ENCODE results near the gene MFSD1. TPM values are rescaled to one million over a fixed set of nuclear protein-coding genes. Genes with fewer than 3 reads are reported as not detected.

MFSD1 gene
- total and polyA plus RNA-seq, 7 experiments from 2014 or later: 24.6 to 66.0 (median 41.1) TPM

GRCh38 chr3:158765518-158766205, 36.2 kb upstream of the MFSD1 start:
- Mint-ChIP-seq H3K4me1 (peaks cover 0 to 12% (median 0%) of the 10 kb centered on the region in 7 donors), H3K27ac (no peak overlapping the region), H3K36me3 (peaks cover 0 to 8% (median 4%) of the 10 kb centered on the region in 5 donors), H3K9me3 (no peaks in the 10 kb centered on the region), H3K4me3 (no peak overlapping the region), H3K27me3 (no peaks in the 10 kb centered on the region)
- ATAC-seq (no peak), DNase-seq (no peak)
- H3K4me3 ChIP-seq (ENCODE audit: low read length): no peak overlapping the region
- no peak overlapping the region for H3K27ac ChIP-seq (ENCODE audit: low read depth, low read length)
- intact Hi-C loops (cut with micrococcal nuclease): no loop called here
- no peaks in the 10 kb centered on the region for H3K36me3 ChIP-seq (ENCODE audit: control insufficient read depth in 2 of 3, insufficient read depth in 3 of 3, low read length in 3 of 3)
- no peaks in the 10 kb centered on the region for H3K4me1 ChIP-seq (ENCODE audit: control insufficient read depth in 2 of 2, insufficient read depth in 2 of 2, low read length in 2 of 2)
- POLR2A ChIA-PET: no interaction called here
- H3K27me3 ChIP-seq (ENCODE audit: control insufficient read depth in 2 of 2, insufficient read depth in 2 of 2, low read length in 2 of 2): no peaks in the 10 kb centered on the region
- no peaks in the 10 kb centered on the region for H3K9me3 ChIP-seq (ENCODE audit: control insufficient read depth in 2 of 3, low read length in 3 of 3)
- CTCF ChIA-PET: no interaction called here

- H3K27me3 Mint-ChIP-seq: no peaks in the 10 kb centered on the region
- ATAC-seq: no peak
- Histone ChIP-seq H3K27me3 (ENCODE audit: control insufficient read depth in 2 of 2, insufficient read depth in 2 of 2, low read length in 2 of 2) (no peaks in the 10 kb centered on the region), H3K27ac (ENCODE audit: low read depth, low read length) (no peak overlapping the region), H3K36me3 (ENCODE audit: control insufficient read depth in 2 of 3, insufficient read depth in 3 of 3, low read length in 3 of 3) (no peaks in the 10 kb centered on the region), H3K4me3 (ENCODE audit: low read length) (no peak overlapping the region), H3K9me3 (ENCODE audit: control insufficient read depth in 2 of 3, low read length in 3 of 3) (no peaks in the 10 kb centered on the region), H3K4me1 (ENCODE audit: control insufficient read depth in 2 of 2, insufficient read depth in 2 of 2, low read length in 2 of 2) (no peaks in the 10 kb centered on the region)
- intact Hi-C loops (cut with micrococcal nuclease): no loop called here
- ChIA-PET POLR2A (no interaction called here), CTCF (no interaction called here)
- no peak overlapping the region for H3K4me3 Mint-ChIP-seq
- peaks cover 0 to 8% (median 4%) of the 10 kb centered on the region in 5 donors for H3K36me3 Mint-ChIP-seq
- H3K27ac Mint-ChIP-seq: peak overlapping the region in 2 of 9 donors; percentile 1 to 2
- H3K4me1 Mint-ChIP-seq: peaks cover 0 to 12% (median 0%) of the 10 kb centered on the region in 7 donors
- no peaks in the 10 kb centered on the region for H3K9me3 Mint-ChIP-seq
- DNase-seq: no peak
Observed at GRCh38 chr3:158766364-158766763, 35.5 kb upstream of the MFSD1 start.

DNA sequence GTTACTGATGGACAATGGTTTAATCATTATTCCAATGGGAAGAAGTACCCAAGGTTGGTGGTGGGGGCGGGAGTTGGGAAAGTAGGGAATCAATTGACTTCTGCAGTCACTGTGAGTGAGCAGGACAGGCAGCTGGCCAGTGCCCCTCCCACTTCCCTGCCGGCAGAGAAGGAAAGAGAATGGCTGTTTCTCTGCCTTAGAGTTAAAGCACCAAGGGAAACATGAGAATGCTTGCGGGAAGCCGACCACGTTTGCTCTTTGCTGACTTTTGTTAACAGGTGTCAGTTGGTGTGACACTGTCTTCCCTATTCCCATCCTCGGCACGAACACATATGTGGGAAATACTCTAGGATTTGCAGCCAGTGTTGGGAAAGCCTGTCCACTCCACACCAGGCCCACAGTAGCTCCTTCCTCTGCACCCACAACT, 33.5 kb upstream of the MFSD1 start:
- H3K9me3 Mint-ChIP-seq: no peaks in the 10 kb centered on the region
- intact Hi-C loops (cut with micrococcal nuclease): no loop called here
- CTCF ChIA-PET: no interaction called here
- H3K27me3 Mint-ChIP-seq: no peaks in the 10 kb centered on the region
- Histone ChIP-seq H3K36me3 (ENCODE audit: control insufficient read depth in 2 of 3, insufficient read depth in 3 of 3, low read length in 3 of 3) (no peaks in the 10 kb centered on the region), H3K27ac (ENCODE audit: low read depth, low read length) (no peak overlapping the region), H3K27me3 (ENCODE audit: control insufficient read depth in 2 of 2, insufficient read depth in 2 of 2, low read length in 2 of 2) (no peaks in the 10 kb centered on the region), H3K4me3 (ENCODE audit: low read length) (no peak overlapping the region), H3K9me3 (ENCODE audit: control insufficient read depth in 2 of 3, low read length in 3 of 3) (no peaks in the 10 kb centered on the region), H3K4me1 (ENCODE audit: control insufficient read depth in 2 of 2, insufficient read depth in 2 of 2, low read length in 2 of 2) (no peaks in the 10 kb centered on the region)
- H3K27ac Mint-ChIP-seq: no peak overlapping the region
- ATAC-seq (no peak), DNase-seq (no peak)
- peaks cover 0 to 8% (median 4%) of the 10 kb centered on the region in 5 donors for H3K36me3 Mint-ChIP-seq
- H3K4me1 Mint-ChIP-seq: peaks cover 0 to 12% (median 0%) of the 10 kb centered on the region in 7 donors
- H3K4me3 Mint-ChIP-seq: no peak overlapping the region
- POLR2A ChIA-PET: no interaction called here

GRCh38 chr3:158768881-158769543, 32.8 kb upstream of the MFSD1 start:
- CTCF ChIA-PET: no interaction called here
- POLR2A ChIA-PET: no interaction called here
- no peaks in the 10 kb centered on the region for H3K9me3 Mint-ChIP-seq
- H3K4me3 Mint-ChIP-seq: no peak overlapping the region
- H3K9me3 ChIP-seq (ENCODE audit: control insufficient read depth in 2 of 3, low read length in 3 of 3): no peaks in the 10 kb centered on the region
- no peaks in the 10 kb centered on the region for H3K27me3 Mint-ChIP-seq
- H3K36me3 ChIP-seq (ENCODE audit: control insufficient read depth in 2 of 3, insufficient read depth in 3 of 3, low read length in 3 of 3): no peaks in the 10 kb centered on the region
- no peak for DNase-seq
- H3K36me3 Mint-ChIP-seq: peaks cover 0 to 8% (median 4%) of the 10 kb centered on the region in 5 donors
- intact Hi-C loops (cut with micrococcal nuclease): no loop called here
- H3K4me1 ChIP-seq (ENCODE audit: control insufficient read depth in 2 of 2, insufficient read depth in 2 of 2, low read length in 2 of 2): no peaks in the 10 kb centered on the region
- H3K27ac Mint-ChIP-seq: no peak overlapping the region
- H3K27me3 ChIP-seq (ENCODE audit: control insufficient read depth in 2 of 2, insufficient read depth in 2 of 2, low read length in 2 of 2): no peaks in the 10 kb centered on the region
- H3K27ac ChIP-seq (ENCODE audit: low read depth, low read length): no peak overlapping the region
- peaks cover 0 to 12% (median 0%) of the 10 kb centered on the region in 7 donors for H3K4me1 Mint-ChIP-seq
- H3K4me3 ChIP-seq (ENCODE audit: low read length): no peak overlapping the region
- no peak for ATAC-seq

DNA sequence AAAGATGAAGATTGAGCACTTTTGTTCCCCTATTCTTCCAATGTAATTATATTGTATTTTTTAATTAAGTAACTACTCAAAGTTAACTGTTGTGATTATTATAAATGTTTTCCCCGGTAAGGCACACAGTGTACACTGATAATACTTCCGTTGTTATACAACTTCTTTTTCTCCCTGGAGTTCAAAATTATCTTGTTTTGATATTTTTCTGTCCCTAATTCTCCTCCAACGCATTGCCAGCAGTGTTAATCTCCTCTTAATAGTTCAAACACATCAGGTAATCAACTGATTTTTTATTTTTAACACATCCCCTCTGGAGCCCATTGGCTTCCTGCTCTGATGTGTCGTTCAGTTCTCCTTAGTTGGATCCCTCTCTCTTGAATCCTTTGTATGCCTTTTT, 32.3 kb upstream of the MFSD1 start:
- Histone ChIP-seq H3K27ac (ENCODE audit: low read depth, low read length) (no peak overlapping the region), H3K36me3 (ENCODE audit: control insufficient read depth in 2 of 3, insufficient read depth in 3 of 3, low read length in 3 of 3) (no peaks in the 10 kb centered on the region), H3K4me1 (ENCODE audit: control insufficient read depth in 2 of 2, insufficient read depth in 2 of 2, low read length in 2 of 2) (no peaks in the 10 kb centered on the region), H3K4me3 (ENCODE audit: low read length) (no peak overlapping the region), H3K9me3 (ENCODE audit: control insufficient read depth in 2 of 3, low read length in 3 of 3) (no peaks in the 10 kb centered on the region), H3K27me3 (ENCODE audit: control insufficient read depth in 2 of 2, insufficient read depth in 2 of 2, low read length in 2 of 2) (no peaks in the 10 kb centered on the region)
- Mint-ChIP-seq H3K9me3 (no peaks in the 10 kb centered on the region), H3K27ac (no peak overlapping the region), H3K36me3 (peaks cover 0 to 8% (median 4%) of the 10 kb centered on the region in 5 donors), H3K27me3 (no peaks in the 10 kb centered on the region), H3K4me1 (peaks cover 0 to 10% (median 0%) of the 10 kb centered on the region in 7 donors), H3K4me3 (no peak overlapping the region)
- DNase-seq (no peak), ATAC-seq (no peak)
- POLR2A ChIA-PET: no interaction called here
- CTCF ChIA-PET: no interaction called here
- intact Hi-C loops (cut with micrococcal nuclease): no loop called here

GRCh38 chr3:158769952-158770740, 31.7 kb upstream of the MFSD1 start:
- peaks cover 0 to 8% (median 4%) of the 10 kb centered on the region in 5 donors for H3K36me3 Mint-ChIP-seq
- H3K9me3 ChIP-seq (ENCODE audit: control insufficient read depth in 2 of 3, low read length in 3 of 3): no peaks in the 10 kb centered on the region

More at GRCh38 chr3:158769952-158770740, 31.7 kb upstream of the MFSD1 start:
- no peak overlapping the region for H3K27ac ChIP-seq (ENCODE audit: low read depth, low read length)
- H3K27ac Mint-ChIP-seq: no peak overlapping the region
- no peak overlapping the region for H3K4me3 Mint-ChIP-seq
- POLR2A ChIA-PET: no interaction called here
- H3K27me3 ChIP-seq (ENCODE audit: control insufficient read depth in 2 of 2, insufficient read depth in 2 of 2, low read length in 2 of 2): no peaks in the 10 kb centered on the region
- no peaks in the 10 kb centered on the region for H3K4me1 ChIP-seq (ENCODE audit: control insufficient read depth in 2 of 2, insufficient read depth in 2 of 2, low read length in 2 of 2)
- H3K9me3 Mint-ChIP-seq: no peaks in the 10 kb centered on the region
- CTCF ChIA-PET: no interaction called here
- peaks cover 0 to 5% (median 0%) of the 10 kb centered on the region in 7 donors for H3K4me1 Mint-ChIP-seq
- no peak for ATAC-seq
- intact Hi-C loops (cut with micrococcal nuclease): no loop called here
- H3K27me3 Mint-ChIP-seq: no peaks in the 10 kb centered on the region
- DNase-seq: no peak
- no peak overlapping the region for H3K4me3 ChIP-seq (ENCODE audit: low read length)
- no peaks in the 10 kb centered on the region for H3K36me3 ChIP-seq (ENCODE audit: control insufficient read depth in 2 of 3, insufficient read depth in 3 of 3, low read length in 3 of 3)
